ENCODE measurements around the gene EXOC6B.

The EXOC6B gene

GRCh38 chr2:72612614-72613160 lies 213.1 kb downstream of the EXOC6B start:
- Histone ChIP-seq H3K9me3 (ENCODE audit: severe bottlenecking) (no peaks in the 10 kb centered on the region), H3K27me3 (ENCODE audit: insufficient read depth, low read depth, severe bottlenecking) (no peaks in the 10 kb centered on the region), H3K36me3 (no peaks in the 10 kb centered on the region), H3K4me3 (ENCODE audit: low read depth, low read length) (no peak overlapping the region), H3K27ac (no peak overlapping the region)
- TF ChIP-seq, protein P1, sequence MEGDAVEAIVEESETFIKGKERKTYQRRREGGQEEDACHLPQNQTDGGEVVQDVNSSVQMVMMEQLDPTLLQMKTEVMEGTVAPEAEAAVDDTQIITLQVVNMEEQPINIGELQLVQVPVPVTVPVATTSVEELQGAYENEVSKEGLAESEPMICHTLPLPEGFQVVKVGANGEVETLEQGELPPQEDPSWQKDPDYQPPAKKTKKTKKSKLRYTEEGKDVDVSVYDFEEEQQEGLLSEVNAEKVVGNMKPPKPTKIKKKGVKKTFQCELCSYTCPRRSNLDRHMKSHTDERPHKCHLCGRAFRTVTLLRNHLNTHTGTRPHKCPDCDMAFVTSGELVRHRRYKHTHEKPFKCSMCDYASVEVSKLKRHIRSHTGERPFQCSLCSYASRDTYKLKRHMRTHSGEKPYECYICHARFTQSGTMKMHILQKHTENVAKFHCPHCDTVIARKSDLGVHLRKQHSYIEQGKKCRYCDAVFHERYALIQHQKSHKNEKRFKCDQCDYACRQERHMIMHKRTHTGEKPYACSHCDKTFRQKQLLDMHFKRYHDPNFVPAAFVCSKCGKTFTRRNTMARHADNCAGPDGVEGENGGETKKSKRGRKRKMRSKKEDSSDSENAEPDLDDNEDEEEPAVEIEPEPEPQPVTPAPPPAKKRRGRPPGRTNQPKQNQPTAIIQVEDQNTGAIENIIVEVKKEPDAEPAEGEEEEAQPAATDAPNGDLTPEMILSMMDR (IDR thresholded peaks at IDR 0.05; ENCODE audit: low read depth, low read length) = no peak
- no peak for DNase-seq

GRCh38 chr2:72607189-72607588 lies 218.6 kb downstream of the EXOC6B start:
- TF ChIP-seq, protein P1 (IDR thresholded peaks at IDR 0.05; ENCODE audit: low read depth, low read length) = no peak
- no peak for DNase-seq

DNA sequence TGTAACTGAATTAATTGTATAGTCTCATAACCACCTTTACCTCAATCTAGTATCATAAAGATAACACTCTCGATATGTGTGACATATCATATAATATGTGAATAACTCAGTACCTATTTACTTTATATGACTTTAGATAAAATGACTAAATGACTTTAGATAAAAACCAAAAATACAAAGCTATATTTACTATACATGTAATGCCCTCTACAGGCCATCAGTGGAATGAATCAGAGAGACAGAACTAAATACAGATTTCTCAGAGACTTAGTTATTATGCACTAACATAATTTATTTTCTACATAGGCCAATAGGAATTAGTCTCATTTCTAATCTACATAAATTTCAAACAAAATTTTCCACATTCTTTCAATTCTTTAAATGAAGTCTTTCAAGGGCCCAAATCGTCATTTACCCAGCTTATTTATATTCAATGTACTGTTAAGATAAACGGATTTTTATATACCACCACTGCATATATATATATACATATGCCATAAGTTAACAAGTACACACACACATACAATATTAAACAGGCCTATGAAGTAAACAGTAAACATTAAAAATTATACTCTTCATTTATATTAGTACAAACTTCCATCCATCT lies 219.9 kb downstream of the EXOC6B start:
- Histone ChIP-seq H3K27me3 (ENCODE audit: insufficient read depth, low read depth, severe bottlenecking) (no peaks in the 10 kb centered on the region), H3K36me3 (no peaks in the 10 kb centered on the region), H3K9me3 (ENCODE audit: severe bottlenecking) (no peaks in the 10 kb centered on the region), H3K27ac (no peak overlapping the region), H3K4me3 (ENCODE audit: low read depth, low read length) (no peak overlapping the region)
- TF ChIP-seq, protein P1 (IDR thresholded peaks at IDR 0.05; ENCODE audit: low read depth, low read length) = no peak
- DNase-seq = no peak

More at GRCh38 chr2:72607189-72607588, 218.6 kb downstream of the EXOC6B start:
- Histone ChIP-seq H3K27me3 (ENCODE audit: insufficient read depth, low read depth, severe bottlenecking) (no peaks in the 10 kb centered on the region), H3K36me3 (no peaks in the 10 kb centered on the region), H3K27ac (no peak overlapping the region), H3K9me3 (ENCODE audit: severe bottlenecking) (no peaks in the 10 kb centered on the region), H3K4me3 (ENCODE audit: low read depth, low read length) (no peak overlapping the region)

DNA sequence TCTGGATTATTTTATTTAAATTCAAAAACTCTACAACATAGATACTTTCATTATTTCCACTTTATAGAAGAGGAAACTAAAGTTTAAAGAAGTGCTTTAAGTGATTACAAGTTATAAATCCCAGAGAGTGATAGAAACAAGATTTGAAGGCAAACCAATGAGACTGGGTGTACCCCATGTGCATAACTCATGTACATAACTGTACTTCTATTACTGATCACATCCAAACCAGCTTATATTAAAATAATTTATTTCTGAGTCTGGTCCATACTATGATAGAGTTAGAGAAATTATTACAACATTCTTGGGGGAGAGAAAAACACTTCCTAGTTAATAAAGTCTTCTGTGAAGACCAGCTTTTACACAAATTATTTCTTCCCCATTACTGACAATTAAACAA lies 221.4 kb downstream of the EXOC6B start:
- DNase-seq = no peak
- no peaks in the 10 kb centered on the region for H3K9me3 ChIP-seq (ENCODE audit: severe bottlenecking)
- no peaks in the 10 kb centered on the region for H3K36me3 ChIP-seq
- no peak overlapping the region for H3K4me3 ChIP-seq (ENCODE audit: low read depth, low read length)
- TF ChIP-seq, protein P1 (IDR thresholded peaks at IDR 0.05; ENCODE audit: low read depth, low read length) = no peak
- no peak overlapping the region for H3K27ac ChIP-seq
- H3K27me3 ChIP-seq (ENCODE audit: insufficient read depth, low read depth, severe bottlenecking) = no peaks in the 10 kb centered on the region

- H3K9me3 ChIP-seq (ENCODE audit: severe bottlenecking) = no peaks in the 10 kb centered on the region
- TF ChIP-seq, protein P1 (IDR thresholded peaks at IDR 0.05; ENCODE audit: low read depth, low read length) = no peak
- no peaks in the 10 kb centered on the region for H3K36me3 ChIP-seq
- DNase-seq = no peak
- H3K27me3 ChIP-seq (ENCODE audit: insufficient read depth, low read depth, severe bottlenecking) = no peaks in the 10 kb centered on the region
- no peak overlapping the region for H3K27ac ChIP-seq
- no peak overlapping the region for H3K4me3 ChIP-seq (ENCODE audit: low read depth, low read length)
Observed at GRCh38 chr2:72603481-72603880, 222.4 kb downstream of the EXOC6B start.

- TF ChIP-seq, protein P1 (IDR thresholded peaks at IDR 0.05; ENCODE audit: low read depth, low read length) = no peak
- no peaks in the 10 kb centered on the region for H3K9me3 ChIP-seq (ENCODE audit: severe bottlenecking)
- no peaks in the 10 kb centered on the region for H3K36me3 ChIP-seq
- H3K27ac ChIP-seq = no peak overlapping the region
- no peaks in the 10 kb centered on the region for H3K27me3 ChIP-seq (ENCODE audit: insufficient read depth, low read depth, severe bottlenecking)
- DNase-seq = no peak
- no peak overlapping the region for H3K4me3 ChIP-seq (ENCODE audit: low read depth, low read length)
Observed at GRCh38 chr2:72602711-72603110, 223.1 kb downstream of the EXOC6B start.
